ENCODE measurements around the gene KLF16.
"Not testable (repeated sequence)": the region's sequence is repeated elsewhere in the genome, so short reads cannot be mapped to it uniquely, and the experiment has no call there.

Gene KLF16

GRCh38 chr19:1893791-1894190 is 30.4 kb upstream of the KLF16 start:
- no peaks in the 10 kb centered on the region for H3K36me3 Mint-ChIP-seq

GRCh38 chr19:1889907-1890306 is 26.5 kb upstream of the KLF16 start:
- Mint-ChIP-seq H3K27me3 (no peaks in the 10 kb centered on the region), H3K4me1 (peaks cover 18% of the 10 kb centered on the region), H3K27ac (no peak overlapping the region), H3K9me3 (no peaks in the 10 kb centered on the region), H3K36me3 (no peaks in the 10 kb centered on the region), H3K4me3 (no peak overlapping the region)
- no peak for ATAC-seq

More at GRCh38 chr19:1893791-1894190, 30.4 kb upstream of the KLF16 start:
- H3K27ac Mint-ChIP-seq = peak overlapping the region; percentile 55
- no peak for ATAC-seq
- no peaks in the 10 kb centered on the region for H3K27me3 Mint-ChIP-seq
- peaks cover 29% of the 10 kb centered on the region for H3K4me1 Mint-ChIP-seq
- H3K4me3 Mint-ChIP-seq = no peak overlapping the region
- H3K9me3 Mint-ChIP-seq = no peaks in the 10 kb centered on the region

GRCh38 chr19:1888385-1888784 is 25.0 kb upstream of the KLF16 start:
- Mint-ChIP-seq H3K36me3 (peaks cover 5% of the 10 kb centered on the region), H3K27ac (peak overlapping the region; percentile 19), H3K4me3 (no peak overlapping the region), H3K9me3 (no peaks in the 10 kb centered on the region), H3K4me1 (peaks cover 25% of the 10 kb centered on the region), H3K27me3 (no peaks in the 10 kb centered on the region)
- no peak for ATAC-seq

- H3K4me3 Mint-ChIP-seq = not testable (repeated sequence)
These were observed 23.0 kb upstream of the KLF16 start for GRCh38 chr19:1886360-1886759.

GRCh38 chr19:1885398-1886119 is 22.2 kb upstream of the KLF16 start, which contains the start of gene ABHD17A:
Gene ABHD17A, minus strand, starts transcription at chr19:1885496. Its CDS starts 3,930 bp downstream, at chr19:1881566.
- peak within 1 kb of the TSS; percentile 100 for H3K4me3 Mint-ChIP-seq
- H3K27ac Mint-ChIP-seq = peak within 1 kb of the TSS; percentile 91
- H3K4me1 Mint-ChIP-seq = peaks cover 43% of the 10 kb centered on the region
- not testable (repeated sequence) for H3K27me3 Mint-ChIP-seq, H3K9me3 Mint-ChIP-seq, H3K36me3 Mint-ChIP-seq
- peak; percentile 94 for ATAC-seq

More at GRCh38 chr19:1886360-1886759, 23.0 kb upstream of the KLF16 start:
- H3K9me3 Mint-ChIP-seq, H3K36me3 Mint-ChIP-seq, ATAC-seq, H3K27ac Mint-ChIP-seq, H3K27me3 Mint-ChIP-seq: not testable (repeated sequence)
- H3K4me1 Mint-ChIP-seq = peaks cover 39% of the 10 kb centered on the region

GRCh38 chr19:1884719-1885334 is 21.4 kb upstream of the KLF16 start:
- peaks cover 45% of the 10 kb centered on the region for H3K4me1 Mint-ChIP-seq
- no peaks in the 10 kb centered on the region for H3K9me3 Mint-ChIP-seq
- peak; percentile 9 for ATAC-seq
- H3K4me3 Mint-ChIP-seq = peak overlapping the region; percentile 100
- no peaks in the 10 kb centered on the region for H3K27me3 Mint-ChIP-seq
- H3K36me3 Mint-ChIP-seq = peaks cover 5% of the 10 kb centered on the region
- peak overlapping the region; percentile 91 for H3K27ac Mint-ChIP-seq

GRCh38 chr19:1884291-1884718 is 20.9 kb upstream of the KLF16 start:
- Mint-ChIP-seq H3K9me3 (no peaks in the 10 kb centered on the region), H3K27me3 (no peaks in the 10 kb centered on the region), H3K27ac (peak overlapping the region; percentile 91), H3K36me3 (peaks cover 5% of the 10 kb centered on the region), H3K4me1 (peaks cover 45% of the 10 kb centered on the region), H3K4me3 (peak overlapping the region; percentile 100)
- no peak for ATAC-seq

- peak overlapping the region; percentile 91 for H3K27ac Mint-ChIP-seq
- no peak for ATAC-seq
- H3K4me1 Mint-ChIP-seq = peaks cover 45% of the 10 kb centered on the region
These were observed 20.4 kb upstream of the KLF16 start for GRCh38 chr19:1883784-1884183.

GRCh38 chr19:1882786-1883692 is 19.7 kb upstream of the KLF16 start:
- no peak for ATAC-seq

More at GRCh38 chr19:1883784-1884183, 20.4 kb upstream of the KLF16 start:
- no peaks in the 10 kb centered on the region for H3K27me3 Mint-ChIP-seq
- H3K4me3 Mint-ChIP-seq = peak overlapping the region; percentile 100
- H3K9me3 Mint-ChIP-seq = no peaks in the 10 kb centered on the region
- H3K36me3 Mint-ChIP-seq = peaks cover 5% of the 10 kb centered on the region

GRCh38 chr19:1882089-1882785 is 18.9 kb upstream of the KLF16 start:
- peak; percentile 42 for ATAC-seq
- peaks cover 10% of the 10 kb centered on the region for H3K36me3 Mint-ChIP-seq
- peak overlapping the region; percentile 100 for H3K4me3 Mint-ChIP-seq
- H3K27me3 Mint-ChIP-seq = no peaks in the 10 kb centered on the region
- peaks cover 46% of the 10 kb centered on the region for H3K4me1 Mint-ChIP-seq
- peak overlapping the region; percentile 91 for H3K27ac Mint-ChIP-seq
- no peaks in the 10 kb centered on the region for H3K9me3 Mint-ChIP-seq

More at GRCh38 chr19:1882786-1883692, 19.7 kb upstream of the KLF16 start:
- Mint-ChIP-seq H3K4me3 (peak overlapping the region; percentile 100), H3K27ac (peak overlapping the region; percentile 91), H3K4me1 (peaks cover 49% of the 10 kb centered on the region), H3K9me3 (no peaks in the 10 kb centered on the region), H3K27me3 (no peaks in the 10 kb centered on the region), H3K36me3 (peaks cover 10% of the 10 kb centered on the region)

GRCh38 chr19:1881393-1882088 is 18.2 kb upstream of the KLF16 start:
- not testable (repeated sequence) for H3K4me3 Mint-ChIP-seq, H3K27me3 Mint-ChIP-seq, ATAC-seq, H3K9me3 Mint-ChIP-seq
- H3K36me3 Mint-ChIP-seq = peaks cover 10% of the 10 kb centered on the region
- peak overlapping the region; percentile 91 for H3K27ac Mint-ChIP-seq
- H3K4me1 Mint-ChIP-seq = peaks cover 42% of the 10 kb centered on the region

GRCh38 chr19:1880611-1881392 is 17.4 kb upstream of the KLF16 start:
- Mint-ChIP-seq H3K4me1 (peaks cover 47% of the 10 kb centered on the region), H3K27ac (no peak overlapping the region), H3K36me3 (peaks cover 10% of the 10 kb centered on the region), H3K4me3 (no peak overlapping the region), H3K9me3 (no peaks in the 10 kb centered on the region), H3K27me3 (no peaks in the 10 kb centered on the region)
- no peak for ATAC-seq

GRCh38 chr19:1879982-1880381 is 16.6 kb upstream of the KLF16 start:
- H3K4me1 Mint-ChIP-seq = peaks cover 54% of the 10 kb centered on the region
- H3K4me3 Mint-ChIP-seq, H3K9me3 Mint-ChIP-seq, H3K27me3 Mint-ChIP-seq, H3K27ac Mint-ChIP-seq, ATAC-seq: not testable (repeated sequence)
- H3K36me3 Mint-ChIP-seq = peaks cover 10% of the 10 kb centered on the region
